ENCODE measurements around the gene FBXW2.
"Not testable (repeated sequence)": the region's sequence is repeated elsewhere in the genome, so short reads cannot be mapped to it uniquely, and the experiment has no call there.

Gene FBXW2, protein sequence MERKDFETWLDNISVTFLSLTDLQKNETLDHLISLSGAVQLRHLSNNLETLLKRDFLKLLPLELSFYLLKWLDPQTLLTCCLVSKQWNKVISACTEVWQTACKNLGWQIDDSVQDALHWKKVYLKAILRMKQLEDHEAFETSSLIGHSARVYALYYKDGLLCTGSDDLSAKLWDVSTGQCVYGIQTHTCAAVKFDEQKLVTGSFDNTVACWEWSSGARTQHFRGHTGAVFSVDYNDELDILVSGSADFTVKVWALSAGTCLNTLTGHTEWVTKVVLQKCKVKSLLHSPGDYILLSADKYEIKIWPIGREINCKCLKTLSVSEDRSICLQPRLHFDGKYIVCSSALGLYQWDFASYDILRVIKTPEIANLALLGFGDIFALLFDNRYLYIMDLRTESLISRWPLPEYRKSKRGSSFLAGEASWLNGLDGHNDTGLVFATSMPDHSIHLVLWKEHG

GRCh38 chr9:120792898-120793765 lies at the start of gene FBXW2:
FBXW2 (minus strand) TSS chr9:120793416; CDS start chr9:120788258, 5,158 bp downstream.
- no peak for FAIRE-seq

DNA sequence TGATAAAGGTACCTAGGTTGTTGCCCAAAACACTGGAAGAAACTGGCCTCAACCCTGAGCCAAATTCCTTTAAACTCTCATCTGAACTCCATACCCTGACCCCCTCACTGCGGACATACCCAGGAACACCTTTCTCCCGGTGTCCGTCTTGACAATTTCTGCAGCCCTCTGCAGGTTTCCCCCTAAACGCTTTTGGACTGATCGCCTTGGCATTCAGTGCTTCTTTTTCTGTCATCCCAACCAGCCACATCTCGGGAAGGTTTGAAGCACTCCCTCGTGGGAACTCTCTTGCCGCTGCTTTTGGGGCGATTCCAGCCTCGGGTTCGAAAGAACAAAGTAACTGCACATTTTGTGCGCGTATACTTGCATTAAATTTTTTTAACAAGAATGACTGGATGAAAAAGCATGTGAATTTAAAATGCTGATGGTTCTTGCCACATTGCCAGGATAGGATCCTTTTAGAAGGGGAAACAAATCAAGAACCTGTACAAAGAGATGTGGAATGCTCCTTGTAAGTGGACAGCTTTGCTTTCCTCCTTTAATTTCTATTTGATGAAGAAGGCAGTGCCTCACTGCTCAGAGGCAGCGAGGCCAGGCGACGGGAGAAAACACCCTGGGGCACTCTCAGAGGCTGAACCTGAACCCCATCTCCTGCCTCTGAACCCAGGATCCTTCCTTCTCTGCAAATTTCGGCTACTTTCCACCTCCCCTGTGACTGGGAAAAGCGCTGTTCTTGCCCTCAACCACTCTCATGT lies 48.9 kb upstream of the FBXW2 start:
- FAIRE-seq, result no peak

- no peak for FAIRE-seq
Measured at GRCh38 chr9:120839146-120839545, 45.9 kb upstream of the FBXW2 start.

GRCh38 chr9:120837921-120838320 lies 44.7 kb upstream of the FBXW2 start:
- FAIRE-seq, result no peak

GRCh38 chr9:120833325-120833724 lies 40.1 kb upstream of the FBXW2 start:
- no peak for FAIRE-seq

- FAIRE-seq, result no peak
Measured at GRCh38 chr9:120832807-120833206, 39.6 kb upstream of the FBXW2 start.

DNA sequence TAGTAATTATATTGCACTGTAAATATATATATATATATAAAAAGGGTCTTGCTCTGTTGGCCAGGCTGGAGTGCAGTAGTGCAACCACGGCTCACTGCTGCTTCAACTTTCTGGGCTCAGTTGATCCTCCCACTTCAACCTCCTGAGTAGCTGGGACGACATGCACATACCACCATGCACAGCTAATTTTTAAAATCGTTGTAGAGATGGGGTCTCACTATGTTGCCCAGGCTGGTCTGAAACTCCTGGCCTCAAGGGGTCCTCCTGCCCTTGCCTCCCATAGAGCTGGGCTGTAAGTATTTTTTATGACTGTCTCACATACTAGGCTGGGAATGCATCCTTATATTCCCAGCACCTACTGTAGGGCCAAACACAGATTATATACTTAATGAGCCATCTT lies 37.6 kb upstream of the FBXW2 start:
- no peak for FAIRE-seq

- FAIRE-seq, result no peak
Measured at GRCh38 chr9:120830151-120830550, 36.9 kb upstream of the FBXW2 start.

DNA sequence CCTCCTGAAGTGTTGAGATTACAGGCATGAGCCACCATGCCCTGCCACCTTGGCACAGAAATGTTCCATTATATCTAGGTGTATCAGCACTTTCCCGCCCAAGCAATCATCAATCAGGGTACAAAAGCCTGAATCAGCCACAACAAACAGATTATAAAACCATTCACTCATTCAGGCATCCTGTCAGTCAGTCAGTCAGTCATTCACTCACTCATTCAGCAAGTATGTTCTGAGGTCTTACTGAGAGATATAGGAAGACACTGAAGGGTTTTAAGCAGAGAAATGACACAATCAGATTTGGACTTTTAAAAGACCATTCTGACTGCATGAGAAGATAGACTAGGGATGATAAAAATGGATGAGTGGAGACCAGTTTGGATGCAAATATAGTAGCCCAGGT lies 36.4 kb upstream of the FBXW2 start:
- FAIRE-seq, result no peak

GRCh38 chr9:120820095-120820494 lies 26.9 kb upstream of the FBXW2 start:
- no peak for FAIRE-seq

DNA sequence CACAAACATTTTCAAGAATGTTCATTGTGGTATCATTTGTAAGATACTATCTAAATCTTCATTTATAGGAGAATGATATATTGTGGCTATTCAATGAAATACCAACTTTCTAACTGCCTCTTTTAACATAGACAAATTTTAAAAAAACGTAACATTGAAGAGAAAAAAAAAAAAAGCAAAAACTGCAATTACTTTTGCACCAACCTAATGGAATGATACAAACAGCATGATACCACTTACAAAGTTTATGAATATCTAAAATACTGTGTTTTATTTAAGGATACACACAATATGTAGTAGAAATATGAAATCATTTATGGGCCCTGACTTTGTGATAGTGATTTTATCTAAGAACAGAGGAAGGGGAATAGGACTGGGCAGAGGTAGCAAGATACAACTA lies 25.4 kb upstream of the FBXW2 start:
- FAIRE-seq, result no peak

DNA sequence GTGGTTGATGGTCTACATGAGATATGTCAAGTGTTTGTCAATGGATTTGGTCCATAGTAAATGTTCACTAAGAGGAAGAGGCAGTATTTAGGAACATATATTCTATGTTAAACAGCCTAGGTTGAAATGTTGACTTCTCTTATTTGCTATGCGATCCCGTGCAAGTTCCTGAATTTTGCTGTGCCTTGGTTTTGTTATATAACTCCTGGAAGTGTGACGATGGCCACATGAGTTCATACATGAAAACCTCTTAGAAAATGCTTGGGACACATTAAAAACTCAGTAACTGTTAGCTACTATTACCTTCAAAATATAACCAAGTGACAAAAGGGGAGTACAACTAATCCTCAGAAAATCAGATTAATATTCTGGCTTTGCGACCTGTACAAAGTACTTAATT lies 21.9 kb upstream of the FBXW2 start:
- FAIRE-seq, result no peak

DNA sequence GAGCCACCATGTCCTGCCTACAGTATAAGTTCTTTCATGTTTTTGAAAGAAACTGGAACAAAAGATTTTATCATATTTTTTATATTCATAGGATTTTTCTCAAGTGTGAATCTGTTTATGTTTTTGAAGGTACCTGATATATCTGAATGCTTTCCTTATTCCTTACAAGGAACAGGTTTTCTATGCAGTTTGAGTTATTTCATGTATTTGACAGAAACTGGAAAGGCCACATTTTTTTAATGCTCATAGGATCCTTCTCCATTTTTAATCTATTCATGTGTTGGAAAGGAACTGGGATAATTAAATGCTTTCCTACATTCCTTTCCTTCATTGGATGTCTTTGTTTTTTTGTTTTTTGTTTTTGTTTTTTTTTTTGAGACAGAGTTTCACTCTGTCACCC lies 15.7 kb upstream of the FBXW2 start:
- no peak for FAIRE-seq

- no peak for FAIRE-seq
Measured at GRCh38 chr9:120807607-120808379, 14.6 kb upstream of the FBXW2 start.

DNA sequence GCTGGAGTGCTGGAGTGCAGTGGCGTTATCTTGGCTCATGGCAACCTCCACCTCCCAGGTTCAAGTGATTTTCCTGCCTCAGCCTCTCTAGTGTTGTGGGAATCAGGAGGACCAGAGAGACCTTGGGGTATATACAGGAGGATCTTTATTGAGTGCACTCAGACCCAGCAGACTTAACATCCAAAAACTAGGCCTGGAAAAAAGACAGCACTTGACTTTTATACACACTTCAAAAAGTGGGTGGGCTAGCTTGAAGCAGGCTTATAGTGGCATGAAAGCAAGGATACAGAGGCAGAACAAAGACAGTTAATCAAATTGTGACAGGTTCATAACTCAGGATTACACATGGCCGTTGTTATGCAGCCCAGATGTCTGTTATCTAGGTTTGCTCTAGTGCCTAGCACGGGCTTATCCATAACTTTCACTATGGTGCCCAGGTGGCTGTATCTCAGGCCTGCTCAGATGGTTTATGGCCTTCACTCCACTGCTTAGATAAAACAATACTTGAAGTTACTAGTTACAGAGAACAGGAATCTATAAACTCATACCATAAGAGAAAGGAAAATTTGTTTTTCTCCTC lies 11.7 kb upstream of the FBXW2 start:
- FAIRE-seq, result not testable (repeated sequence)

GRCh38 chr9:120801441-120801840 lies 8.2 kb upstream of the FBXW2 start:
- FAIRE-seq, result no peak

- FAIRE-seq, result no peak
Measured at GRCh38 chr9:120791161-120791560, 2.1 kb downstream of the FBXW2 start.

DNA sequence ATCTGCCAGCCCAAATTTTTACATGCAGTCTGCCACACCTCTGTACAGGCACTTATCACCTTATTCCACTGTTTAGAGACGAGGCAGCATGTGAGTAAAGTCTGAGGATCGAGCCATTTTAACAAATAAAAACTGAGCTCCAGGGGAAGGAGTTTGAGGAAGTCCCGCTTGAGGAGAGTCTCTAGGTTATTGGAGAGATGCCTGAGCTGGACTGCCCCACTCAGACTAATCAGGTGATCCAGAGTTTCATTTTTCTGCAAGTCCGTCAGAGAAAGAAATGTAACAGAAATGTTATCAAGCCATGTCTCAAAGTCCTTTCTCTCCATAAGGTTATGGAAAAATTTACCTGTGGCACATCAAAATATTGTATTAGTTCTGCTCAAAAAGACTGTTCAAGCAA lies 5.3 kb downstream of the FBXW2 start:
- no peak for FAIRE-seq

DNA sequence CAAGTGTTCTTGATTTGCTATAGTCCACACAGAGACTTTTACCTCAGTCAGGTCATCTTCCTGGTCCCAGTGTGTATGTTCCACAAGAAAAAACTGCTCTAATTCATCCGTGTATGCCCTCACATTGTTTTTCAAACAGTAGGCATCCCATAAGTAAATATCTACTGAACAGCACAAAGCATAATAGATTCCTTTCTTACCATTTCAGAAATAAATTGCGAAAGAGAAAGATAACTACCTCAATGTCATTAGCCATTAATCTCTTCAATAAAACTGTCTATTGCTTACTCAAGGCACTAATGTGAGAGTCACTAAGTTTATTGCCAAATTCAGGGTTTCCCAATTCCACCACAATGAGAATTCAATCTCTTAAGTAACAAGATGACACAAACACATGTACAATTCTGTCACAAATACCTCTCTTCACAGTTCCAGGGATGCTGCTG lies 9.6 kb downstream of the FBXW2 start:
- no peak for FAIRE-seq

- FAIRE-seq, result no peak
Measured at GRCh38 chr9:120781236-120781635, 12.0 kb downstream of the FBXW2 start.

DNA sequence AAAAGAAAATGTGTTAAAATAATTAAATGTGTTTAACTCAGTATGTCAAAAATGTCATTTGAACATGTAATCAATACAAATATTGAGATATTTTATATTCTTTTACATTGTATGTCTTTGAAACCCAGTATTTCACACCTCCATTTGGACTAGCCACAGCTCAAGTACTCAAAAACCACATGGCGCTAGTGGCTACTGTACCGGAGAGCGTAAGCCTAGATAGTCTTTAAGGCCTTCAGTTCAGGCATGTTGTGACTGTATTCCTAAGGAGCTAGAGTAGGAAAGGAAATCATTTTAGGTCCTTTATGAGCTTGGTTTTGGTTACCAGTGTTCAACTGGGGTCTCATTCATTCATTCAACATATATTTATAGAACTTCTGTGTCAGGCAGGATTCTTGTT lies 12.8 kb downstream of the FBXW2 start:
- FAIRE-seq, result no peak

DNA sequence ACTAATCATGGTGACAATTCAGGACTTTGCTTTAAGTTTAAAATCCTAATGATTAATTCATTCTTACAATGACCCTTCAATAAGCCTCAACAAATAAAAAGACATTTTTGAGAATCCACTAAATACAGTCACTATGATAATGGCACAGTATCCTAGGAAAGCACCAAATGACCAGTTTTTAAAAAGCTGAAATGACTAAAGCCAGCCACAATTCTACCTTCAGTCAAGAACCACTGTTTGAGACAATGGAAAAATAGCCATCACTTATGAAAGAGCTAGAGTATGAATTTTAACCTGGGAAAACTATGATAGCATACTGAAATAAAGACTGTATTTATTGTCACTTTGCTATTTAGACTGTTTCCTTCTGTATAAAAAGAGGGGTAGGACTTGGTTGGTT lies 14.0 kb downstream of the FBXW2 start:
- no peak for FAIRE-seq

Data from colon (tissue), 2 donors.